GOT3 (cell line): ENCODE results near the gene REV1.
"Not testable (repeated sequence)": the region's sequence is repeated elsewhere in the genome, so short reads cannot be mapped to it uniquely, and the experiment has no call there.

ENCODE experiments used
- DNase-seq: peaks from one replicate; lab custom pipeline; 2025; ENCODE audit warnings: mixed read lengths; lab: John Stamatoyannopoulos, UW

The REV1 gene

GRCh38 chr2:99489761-99490622 is at the start of gene REV1:
Gene REV1, minus strand, starts transcription at chr2:99490017. Its CDS starts 25,042 bp downstream, at chr2:99464975.
- peak; percentile 87 for DNase-seq

GRCh38 chr2:99537910-99538485 is 48.2 kb upstream of the REV1 start:
- DNase-seq, result no peak

GRCh38 chr2:99524056-99524455 is 34.2 kb upstream of the REV1 start:
- no peak for DNase-seq

- DNase-seq, result no peak
These were observed 32.3 kb upstream of the REV1 start for GRCh38 chr2:99522157-99522556.

GRCh38 chr2:99520813-99521212 is 31.0 kb upstream of the REV1 start:
- no peak for DNase-seq

- DNase-seq, result no peak
These were observed 30.4 kb upstream of the REV1 start for GRCh38 chr2:99520195-99520594.

GRCh38 chr2:99514357-99514756 is 24.5 kb upstream of the REV1 start:
- DNase-seq, result no peak

GRCh38 chr2:99512181-99512591 is 22.4 kb upstream of the REV1 start:
- no peak for DNase-seq

GRCh38 chr2:99509387-99509786 is 19.6 kb upstream of the REV1 start:
- no peak for DNase-seq

GRCh38 chr2:99507937-99508818 is 18.4 kb upstream of the REV1 start:
- no peak for DNase-seq

- no peak for DNase-seq
These were observed 15.2 kb upstream of the REV1 start for GRCh38 chr2:99504844-99505584.

- not testable (repeated sequence) for DNase-seq
These were observed 14.0 kb upstream of the REV1 start for GRCh38 chr2:99503662-99504416.

GRCh38 chr2:99496021-99496420 is 6.2 kb upstream of the REV1 start:
- no peak for DNase-seq

- DNase-seq, result no peak
These were observed 5.5 kb upstream of the REV1 start for GRCh38 chr2:99495115-99495860.

GRCh38 chr2:99492721-99493120 is 2.9 kb upstream of the REV1 start:
- no peak for DNase-seq

- no peak for DNase-seq
These were observed 1.0 kb upstream of the REV1 start for GRCh38 chr2:99490623-99491461.

- DNase-seq, result no peak
These were observed 605 bp downstream of the REV1 start for GRCh38 chr2:99489063-99489760.

- no peak for DNase-seq
These were observed 1.2 kb downstream of the REV1 start for GRCh38 chr2:99488539-99489062.

- DNase-seq, result no peak
These were observed 1.9 kb downstream of the REV1 start for GRCh38 chr2:99487906-99488305.
